ENCODE data around the gene SMG5. TPM values are rescaled to one million over a fixed set of nuclear protein-coding genes. Genes with fewer than 3 reads are reported as not detected.

Gene SMG5
- total RNA-seq, 1 experiment from 2014 or later = 126 TPM

- Histone ChIP-seq H3K4me3 (ENCODE audit: low read length) (no peak overlapping the region), H3K4me1 (ENCODE audit: insufficient read depth, low read length) (peaks cover 20% of the 10 kb centered on the region), H3K9me3 (ENCODE audit: low read length) (no peaks in the 10 kb centered on the region), H3K27ac (ENCODE audit: low read length) (no peak overlapping the region), H4K20me1 (ENCODE audit: low read length) (0 out of 2 replicates have a peak, but pooled peaks cover 4% of the 10 kb centered on the region), H3K27me3 (ENCODE audit: low read length) (no peaks in the 10 kb centered on the region), H3K4me2 (ENCODE audit: low read length) (no peak overlapping the region), H3K9ac (ENCODE audit: low read length) (no peak overlapping the region), H2AFZ (ENCODE audit: low read length) (no peak overlapping the region), H3K79me2 (ENCODE audit: low read length) (peaks cover 3% of the 10 kb centered on the region; the same call in 1 of the 2 replicates), H3F3A (ENCODE audit: low read length, unreplicated experiment) (peaks cover 9% of the 10 kb centered on the region), H3K36me3 (ENCODE audit: low read depth, low read length) (peaks cover 66% of the 10 kb centered on the region), H3K9me2 (replicated peaks; ENCODE audit: low read length) (no peaks in the 10 kb centered on the region)
- DNase-seq (no peak), ATAC-seq (no peak)
- ChIA-PET POLR2A (ENCODE audit: unreplicated experiment) (no interaction called here), CTCF (no interaction called here)
- no peak for TF ChIP-seq EZH2phosphoT487 (IDR thresholded peaks at IDR 0.05; ENCODE audit: borderline replicate concordance, low read length)
- no peak for TF ChIP-seq EZH2 (IDR thresholded peaks at IDR 0.05; ENCODE audit: low read length, unreplicated experiment)
- TF ChIP-seq CTCF (conservative IDR thresholded peaks at IDR 0.05; ENCODE audit: low read depth, low read length) = no peak
- BruUV-seq (replicated peaks) = no TSS peak
- intact Hi-C loops (cut with micrococcal nuclease) = no loop called here
Measured at GRCh38 chr1:156258859-156259258, 23.8 kb downstream of the SMG5 start.

GRCh38 chr1:156257711-156258110 is 24.9 kb downstream of the SMG5 start:
- Histone ChIP-seq H3K79me2 (ENCODE audit: low read length) (peaks cover 3% of the 10 kb centered on the region; the same call in 1 of the 2 replicates), H3F3A (ENCODE audit: low read length, unreplicated experiment) (peaks cover 2% of the 10 kb centered on the region), H3K9me3 (ENCODE audit: low read length) (no peaks in the 10 kb centered on the region), H3K4me1 (ENCODE audit: insufficient read depth, low read length) (peaks cover 9% of the 10 kb centered on the region), H4K20me1 (ENCODE audit: low read length) (0 out of 2 replicates have a peak, but pooled peaks cover under 1% of the 10 kb centered on the region), H3K36me3 (ENCODE audit: low read depth, low read length) (peaks cover 74% of the 10 kb centered on the region), H3K4me3 (ENCODE audit: low read length) (no peak overlapping the region), H3K27me3 (ENCODE audit: low read length) (no peaks in the 10 kb centered on the region), H3K9me2 (replicated peaks; ENCODE audit: low read length) (no peaks in the 10 kb centered on the region), H3K27ac (ENCODE audit: low read length) (no peak overlapping the region), H3K9ac (ENCODE audit: low read length) (no peak overlapping the region), H3K4me2 (ENCODE audit: low read length) (no peak overlapping the region), H2AFZ (ENCODE audit: low read length) (no peak overlapping the region)
- ATAC-seq (no peak), DNase-seq (no peak)
- POLR2A ChIA-PET (ENCODE audit: unreplicated experiment) = no interaction called here
- intact Hi-C loops (cut with micrococcal nuclease) = no loop called here
- TF ChIP-seq CTCF (conservative IDR thresholded peaks at IDR 0.05; ENCODE audit: low read depth, low read length) (no peak), EZH2phosphoT487 (IDR thresholded peaks at IDR 0.05; ENCODE audit: borderline replicate concordance, low read length) (no peak), EZH2 (IDR thresholded peaks at IDR 0.05; ENCODE audit: low read length, unreplicated experiment) (no peak)
- BruUV-seq (replicated peaks) = no TSS peak
- CTCF ChIA-PET = no interaction called here

- no peaks in the 10 kb centered on the region for H3K4me1 ChIP-seq (ENCODE audit: insufficient read depth, low read length)
- POLR2A ChIA-PET (ENCODE audit: unreplicated experiment) = no interaction called here
- H4K20me1 ChIP-seq (ENCODE audit: low read length) = no peaks in the 10 kb centered on the region
- no peak overlapping the region for H3K27ac ChIP-seq (ENCODE audit: low read length)
- no peaks in the 10 kb centered on the region for H3K9me2 ChIP-seq (replicated peaks; ENCODE audit: low read length)
- H3K27me3 ChIP-seq (ENCODE audit: low read length) = no peaks in the 10 kb centered on the region
- peaks cover 3% of the 10 kb centered on the region for H3F3A ChIP-seq (ENCODE audit: low read length, unreplicated experiment)
- CTCF ChIA-PET = no interaction called here
- H3K9me3 ChIP-seq (ENCODE audit: low read length) = no peaks in the 10 kb centered on the region
- no peak overlapping the region for H3K4me3 ChIP-seq (ENCODE audit: low read length)
- no peak overlapping the region for H3K4me2 ChIP-seq (ENCODE audit: low read length)
- no peak overlapping the region for H2AFZ ChIP-seq (ENCODE audit: low read length)
- ATAC-seq (no peak), DNase-seq (no peak)
- no peak for TF ChIP-seq CTCF (conservative IDR thresholded peaks at IDR 0.05; ENCODE audit: low read depth, low read length)
- TF ChIP-seq EZH2phosphoT487 (IDR thresholded peaks at IDR 0.05; ENCODE audit: borderline replicate concordance, low read length) = no peak
- no peak for TF ChIP-seq EZH2 (IDR thresholded peaks at IDR 0.05; ENCODE audit: low read length, unreplicated experiment)
- H3K36me3 ChIP-seq (ENCODE audit: low read depth, low read length) = peaks cover 78% of the 10 kb centered on the region
- no peaks in the 10 kb centered on the region for H3K79me2 ChIP-seq (ENCODE audit: low read length)
- no peak overlapping the region for H3K9ac ChIP-seq (ENCODE audit: low read length)
- intact Hi-C loops (cut with micrococcal nuclease) = no loop called here
- BruUV-seq (replicated peaks) = no TSS peak
Measured at GRCh38 chr1:156253634-156254033, 29.0 kb downstream of the SMG5 start.
